Duodenal mucosa (tissue), 2 donors: ENCODE results near the gene AMN.

Source experiments
- H3K27ac ChIP-seq: one replicate; pipeline ENCODE4 v1.7.0; 2013; ENCODE audit warnings: low read depth, low read length
- H3K27me3 ChIP-seq, 2 donors: one replicate each; pipeline ENCODE4 v1.7.0; 2013; ENCODE audit warnings: low read length in 2 of 2, control low read depth in 1 of 2; ENCODE audit not compliant: insufficient read depth in 2 of 2, control insufficient read depth in 1 of 2
- H3K36me3 ChIP-seq, 2 donors: one replicate each; pipeline ENCODE4 v1.7.0; 2013; ENCODE audit warnings: low read length in 2 of 2, control low read depth in 1 of 2; ENCODE audit not compliant: insufficient read depth in 2 of 2, control insufficient read depth in 1 of 2
- H3K4me1 ChIP-seq, 2 donors: one replicate each; pipeline ENCODE4 v1.7.0; 2013; ENCODE audit warnings: low read length in 2 of 2, control low read depth in 1 of 2; ENCODE audit not compliant: insufficient read depth in 2 of 2, control insufficient read depth in 1 of 2
- H3K4me3 ChIP-seq, 2 donors: one replicate each; pipeline ENCODE4 v1.7.0; 2013; ENCODE audit warnings: low read length in 2 of 2, low read depth in 1 of 2
- H3K9ac ChIP-seq, 2 donors: one replicate each; pipeline ENCODE4 v1.7.0; 2013; ENCODE audit warnings: low read length in 2 of 2, low read depth in 1 of 2
- H3K9me3 ChIP-seq, 2 donors: one replicate each; pipeline ENCODE4 v1.7.0; 2013; ENCODE audit warnings: low read length in 2 of 2, control low read depth in 1 of 2; ENCODE audit not compliant: control insufficient read depth in 1 of 2

The AMN gene

DNA sequence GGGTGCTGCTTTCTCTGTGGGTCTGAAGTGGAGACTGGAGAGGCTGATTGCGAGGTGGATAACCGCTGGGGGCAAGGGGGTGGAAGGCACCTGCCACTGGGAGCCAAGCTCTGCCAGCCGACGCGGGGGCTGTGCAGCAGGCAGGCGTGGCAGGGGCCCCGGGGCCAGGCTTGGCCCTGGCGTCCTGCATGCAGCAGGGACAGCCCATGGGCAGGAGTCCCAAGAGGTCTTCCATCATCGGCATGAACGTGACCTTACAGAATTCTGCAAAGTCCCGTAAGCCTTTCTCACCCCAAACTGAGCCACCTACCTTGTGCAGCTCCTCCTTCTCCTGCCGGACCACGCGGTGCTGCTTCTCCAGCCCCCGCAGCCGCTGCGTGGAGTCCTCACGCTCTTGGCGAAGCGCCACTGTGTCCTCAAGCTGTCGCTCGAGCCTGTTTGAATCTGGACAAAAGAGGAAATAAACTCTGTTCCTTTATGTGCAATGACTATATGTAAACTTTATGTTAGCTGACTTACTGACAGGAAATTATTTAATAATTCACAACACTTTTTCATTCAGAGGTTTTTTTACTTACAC lies 51.3 kb downstream of the AMN start:
- Histone ChIP-seq H3K27me3 (no peaks in the 10 kb centered on the region), H3K27ac (no peak overlapping the region), H3K4me3 (no peak overlapping the region), H3K9me3 (no peaks in the 10 kb centered on the region), H3K9ac (no peak overlapping the region), H3K4me1 (no peaks in the 10 kb centered on the region), H3K36me3 (peaks cover 45 to 91% of the 10 kb centered on the region in 2 donors)

DNA sequence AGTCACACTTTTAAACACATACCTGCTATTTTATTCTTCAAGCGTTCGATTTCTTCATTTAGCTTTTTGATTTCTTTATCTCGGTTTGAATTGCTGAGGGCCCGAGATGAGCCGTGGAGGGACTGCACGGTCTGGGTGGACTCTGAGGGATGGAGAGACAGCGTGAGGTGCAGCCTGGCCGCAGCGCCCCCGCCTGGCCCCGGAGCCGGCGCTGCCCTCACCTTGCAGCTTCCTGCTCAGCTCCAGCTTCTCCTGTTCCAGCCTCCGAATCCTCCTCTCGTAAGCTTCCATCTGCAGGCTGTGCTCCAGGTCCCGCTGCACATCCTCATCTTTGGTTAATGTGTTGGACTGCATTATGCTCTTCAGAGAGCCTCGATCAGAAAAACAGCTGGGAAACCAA lies 53.2 kb downstream of the AMN start:
- no peak overlapping the region for H3K4me3 ChIP-seq
- no peaks in the 10 kb centered on the region for H3K4me1 ChIP-seq
- no peak overlapping the region for H3K27ac ChIP-seq
- no peak overlapping the region for H3K9ac ChIP-seq
- no peaks in the 10 kb centered on the region for H3K27me3 ChIP-seq
- H3K36me3 ChIP-seq, result peaks cover 46 to 85% of the 10 kb centered on the region in 2 donors
- H3K9me3 ChIP-seq, result no peaks in the 10 kb centered on the region

GRCh38 chr14:102977475-102977874 lies 55.0 kb downstream of the AMN start:
- H3K4me1 ChIP-seq, result no peaks in the 10 kb centered on the region
- H3K9ac ChIP-seq, result no peak overlapping the region
- H3K27ac ChIP-seq, result no peak overlapping the region
- peaks cover 38 to 84% of the 10 kb centered on the region in 2 donors for H3K36me3 ChIP-seq
- H3K9me3 ChIP-seq, result no peaks in the 10 kb centered on the region
- no peaks in the 10 kb centered on the region for H3K27me3 ChIP-seq
- H3K4me3 ChIP-seq, result no peak overlapping the region

DNA sequence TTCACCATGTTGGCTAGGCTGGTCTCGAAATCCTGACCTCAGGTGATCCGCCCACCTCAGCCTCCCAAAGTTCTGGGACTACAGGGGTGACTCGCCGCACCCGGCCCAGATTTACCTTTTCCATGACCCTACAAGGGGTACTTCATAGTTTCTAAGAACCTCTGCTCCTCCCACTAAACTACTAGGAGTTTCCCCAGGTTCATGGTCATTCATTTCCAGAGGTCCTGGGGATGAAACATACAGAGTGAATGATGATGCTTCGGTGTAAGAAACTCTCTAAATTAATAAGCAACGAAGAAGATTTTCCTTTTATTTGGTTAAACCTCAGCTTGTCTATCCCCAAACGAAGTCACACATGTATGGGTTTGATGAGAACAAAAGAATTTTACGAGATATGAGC lies 56.9 kb downstream of the AMN start:
- no peaks in the 10 kb centered on the region for H3K4me1 ChIP-seq
- no peaks in the 10 kb centered on the region for H3K9me3 ChIP-seq
- H3K9ac ChIP-seq, result no peak overlapping the region
- H3K36me3 ChIP-seq, result peaks cover 25 to 84% of the 10 kb centered on the region in 2 donors
- no peak overlapping the region for H3K4me3 ChIP-seq
- no peak overlapping the region for H3K27ac ChIP-seq
- H3K27me3 ChIP-seq, result no peaks in the 10 kb centered on the region

GRCh38 chr14:102980409-102980810 lies 57.9 kb downstream of the AMN start:
- Histone ChIP-seq H3K4me3 (no peak overlapping the region), H3K27ac (no peak overlapping the region), H3K9ac (no peak overlapping the region), H3K4me1 (no peaks in the 10 kb centered on the region), H3K36me3 (peaks cover 26 to 85% of the 10 kb centered on the region in 2 donors), H3K9me3 (no peaks in the 10 kb centered on the region), H3K27me3 (no peaks in the 10 kb centered on the region)
